ENCODE results near the gene RGL4.
"Not testable (repeated sequence)": the region's sequence is repeated elsewhere in the genome, so short reads cannot be mapped to it uniquely, and the experiment has no call there.

GRCh38 chr22:23674886-23675501 is 15.8 kb upstream of the RGL4 start:
- TF ChIP-seq POLR2AphosphoS5, POLR2A (IDR thresholded peaks at IDR 0.05): not testable (repeated sequence)
- TF ChIP-seq, protein P1, sequence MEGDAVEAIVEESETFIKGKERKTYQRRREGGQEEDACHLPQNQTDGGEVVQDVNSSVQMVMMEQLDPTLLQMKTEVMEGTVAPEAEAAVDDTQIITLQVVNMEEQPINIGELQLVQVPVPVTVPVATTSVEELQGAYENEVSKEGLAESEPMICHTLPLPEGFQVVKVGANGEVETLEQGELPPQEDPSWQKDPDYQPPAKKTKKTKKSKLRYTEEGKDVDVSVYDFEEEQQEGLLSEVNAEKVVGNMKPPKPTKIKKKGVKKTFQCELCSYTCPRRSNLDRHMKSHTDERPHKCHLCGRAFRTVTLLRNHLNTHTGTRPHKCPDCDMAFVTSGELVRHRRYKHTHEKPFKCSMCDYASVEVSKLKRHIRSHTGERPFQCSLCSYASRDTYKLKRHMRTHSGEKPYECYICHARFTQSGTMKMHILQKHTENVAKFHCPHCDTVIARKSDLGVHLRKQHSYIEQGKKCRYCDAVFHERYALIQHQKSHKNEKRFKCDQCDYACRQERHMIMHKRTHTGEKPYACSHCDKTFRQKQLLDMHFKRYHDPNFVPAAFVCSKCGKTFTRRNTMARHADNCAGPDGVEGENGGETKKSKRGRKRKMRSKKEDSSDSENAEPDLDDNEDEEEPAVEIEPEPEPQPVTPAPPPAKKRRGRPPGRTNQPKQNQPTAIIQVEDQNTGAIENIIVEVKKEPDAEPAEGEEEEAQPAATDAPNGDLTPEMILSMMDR (IDR thresholded peaks at IDR 0.05) = not testable (repeated sequence)
